Thyroid gland (tissue), 4 donors: ENCODE results near the gene CDYL. TPM values are rescaled to one million over a fixed set of nuclear protein-coding genes. Genes with fewer than 3 reads are reported as not detected.

Source experiments
- DNase-seq, 2 donors: peaks; one replicate each; pipeline ENCODE4 v3.0.0-alpha.2; 2019
- H3K27ac ChIP-seq, 3 donors: fragments of 200-600 bp; sonication (generic); 1 replicate in 2 of 3; 2 replicates in 1 of 3; pipeline ENCODE4 v1.5.1; 2016 to 2019; ENCODE audit warnings: mild to moderate bottlenecking in 1 of 3, moderate library complexity in 1 of 3
- H3K27me3 ChIP-seq: fragments of 200-600 bp; sonication (generic); one replicate; pipeline ENCODE4 v1.5.1; 2019
- H3K36me3 ChIP-seq, 2 donors: fragments of 200-600 bp; sonication (generic); one replicate each; pipeline ENCODE4 v1.5.1; 2016 to 2019
- H3K4me1 ChIP-seq, 2 donors: fragments of 200-600 bp; sonication (generic); one replicate each; pipeline ENCODE4 v1.5.1; 2017 to 2019
- H3K4me3 ChIP-seq, 3 donors: fragments of 200-600 bp; sonication (generic); replicated peaks in 1 of 3; 1 replicate in 2 of 3; 2 replicates in 1 of 3; pipeline ENCODE4 v1.5.1; 2016; ENCODE audit warnings: mild to moderate bottlenecking in 1 of 3
- H3K9me3 ChIP-seq: fragments of 200-600 bp; sonication (generic); one replicate; pipeline ENCODE4 v1.5.1; 2017
- CTCF ChIP-seq, 6 experiments: fragments of 200-600 bp in 3 of 6; fragments of 450-650 bp in 3 of 6; sonication (generic) in 3 of 6; IDR thresholded peaks; one replicate each; pipeline ENCODE4 v1.5.1; 2016 to 2019; ENCODE audit warnings: antibody characterized with exemption in 6 of 6, mild to moderate bottlenecking in 2 of 6, inconsistent platforms in 1 of 6, moderate library complexity in 1 of 6
- POLR2A ChIP-seq, 2 donors: fragments of 450-650 bp; IDR thresholded peaks; one replicate each; pipeline ENCODE4 v1.6.1; 2017; ENCODE audit warnings: antibody characterized with exemption in 2 of 2, mild to moderate bottlenecking in 2 of 2, moderate library complexity in 1 of 2
- WGBS, 2 donors: methylation state at CpG; one replicate each; pipeline ENCODE4 v1.1.5; 2017; 5-methylcytosine and 5-hydroxymethylcytosine counted together
- intact Hi-C: fragments of 100-400 bp; cut with DNase I; formaldehyde crosslinking; loops from one replicate; pipeline ENCODE4 v1.15.1; 2023
- total RNA-seq, 4 donors: library from RNA; depleted of rRNA; stranded (reverse); fragments of >200 nt; gene quantifications; one replicate each; pipeline ENCODE4 v1.2.3, GENCODE V29; 2016

Gene CDYL
- total RNA-seq, 4 donors from 2014 or later, result 22.6 to 61.4 (median 43.7) TPM

- H3K27me3 ChIP-seq, result no peaks in the 10 kb centered on the region
- no peak for TF ChIP-seq CTCF (IDR thresholded peaks at IDR 0.05)
- TF ChIP-seq POLR2A (IDR thresholded peaks at IDR 0.05), result no peak
- no peak overlapping the region for H3K27ac ChIP-seq
- H3K4me1 ChIP-seq, result peaks cover 10 to 23% of the 10 kb centered on the region in 2 donors
- DNase-seq, result no peak
- no peak overlapping the region for H3K4me3 ChIP-seq
- intact Hi-C loops, result no loop called here
- no peaks in the 10 kb centered on the region for H3K9me3 ChIP-seq
- no peaks in the 10 kb centered on the region for H3K36me3 ChIP-seq
These were observed 38.0 kb downstream of the CDYL start for GRCh38 chr6:4814212-4814611.

GRCh38 chr6:4814987-4815386 lies 38.8 kb downstream of the CDYL start:
- Histone ChIP-seq H3K27ac (no peak overlapping the region), H3K4me1 (peaks cover 10 to 23% of the 10 kb centered on the region in 2 donors), H3K27me3 (no peaks in the 10 kb centered on the region), H3K4me3 (no peak overlapping the region), H3K9me3 (no peaks in the 10 kb centered on the region), H3K36me3 (no peaks in the 10 kb centered on the region)
- DNase-seq, result no peak
- TF ChIP-seq CTCF (IDR thresholded peaks at IDR 0.05) (no peak), POLR2A (IDR thresholded peaks at IDR 0.05) (no peak)
- WGBS, 2 donors, result 80 to 90% methylated on average over 2 of the region's 2 CpGs
- intact Hi-C loops, result no loop called here

GRCh38 chr6:4815584-4815983 lies 39.4 kb downstream of the CDYL start:
- no peak for DNase-seq
- 95 to 96% methylated on average over 2 of the region's 2 CpGs for WGBS, 2 donors
- no peak overlapping the region for H3K27ac ChIP-seq
- intact Hi-C loops, result no loop called here
- peaks cover 10 to 23% of the 10 kb centered on the region in 2 donors for H3K4me1 ChIP-seq
- H3K4me3 ChIP-seq, result no peak overlapping the region
- H3K27me3 ChIP-seq, result no peaks in the 10 kb centered on the region
- TF ChIP-seq POLR2A (IDR thresholded peaks at IDR 0.05), result no peak
- no peak for TF ChIP-seq CTCF (IDR thresholded peaks at IDR 0.05)
- no peaks in the 10 kb centered on the region for H3K36me3 ChIP-seq
- no peaks in the 10 kb centered on the region for H3K9me3 ChIP-seq

GRCh38 chr6:4816904-4817303 lies 40.7 kb downstream of the CDYL start:
- 100% methylated on average over 2 of the region's 2 CpGs for WGBS, 2 donors
- Histone ChIP-seq H3K27ac (no peak overlapping the region), H3K4me3 (no peak overlapping the region), H3K27me3 (no peaks in the 10 kb centered on the region), H3K36me3 (no peaks in the 10 kb centered on the region), H3K4me1 (peaks cover 6 to 14% of the 10 kb centered on the region in 2 donors), H3K9me3 (no peaks in the 10 kb centered on the region)
- no peak for DNase-seq
- no peak for TF ChIP-seq POLR2A (IDR thresholded peaks at IDR 0.05)
- no peak for TF ChIP-seq CTCF (IDR thresholded peaks at IDR 0.05)
- intact Hi-C loops, result no loop called here

GRCh38 chr6:4817551-4817950 lies 41.3 kb downstream of the CDYL start:
- H3K9me3 ChIP-seq, result no peaks in the 10 kb centered on the region
- no peak for TF ChIP-seq CTCF (IDR thresholded peaks at IDR 0.05)
- TF ChIP-seq POLR2A (IDR thresholded peaks at IDR 0.05), result no peak
- WGBS, 2 donors, result 79 to 89% methylated on average over 4 of the region's 4 CpGs
- no peak for DNase-seq
- peaks cover 6 to 10% of the 10 kb centered on the region in 2 donors for H3K4me1 ChIP-seq
- H3K27me3 ChIP-seq, result no peaks in the 10 kb centered on the region
- H3K27ac ChIP-seq, result no peak overlapping the region
- intact Hi-C loops, result no loop called here
- no peak overlapping the region for H3K4me3 ChIP-seq
- H3K36me3 ChIP-seq, result no peaks in the 10 kb centered on the region
